Activated CD4-positive, alpha-beta T cell treated with anti-CD3 and anti-CD28 coated beads, Interleukin-10, Interleukin-2, amounts not matched to agents 100 ng/mL and 50 ng/mL, durations not matched to agents 16 hours and 8 hours (primary cell): ENCODE data around the gene GRK5.

Source experiments
- DNase-seq: peaks from one replicate; pipeline ENCODE4 v3.0.0-alpha.2; 2020

The GRK5 gene

DNA sequence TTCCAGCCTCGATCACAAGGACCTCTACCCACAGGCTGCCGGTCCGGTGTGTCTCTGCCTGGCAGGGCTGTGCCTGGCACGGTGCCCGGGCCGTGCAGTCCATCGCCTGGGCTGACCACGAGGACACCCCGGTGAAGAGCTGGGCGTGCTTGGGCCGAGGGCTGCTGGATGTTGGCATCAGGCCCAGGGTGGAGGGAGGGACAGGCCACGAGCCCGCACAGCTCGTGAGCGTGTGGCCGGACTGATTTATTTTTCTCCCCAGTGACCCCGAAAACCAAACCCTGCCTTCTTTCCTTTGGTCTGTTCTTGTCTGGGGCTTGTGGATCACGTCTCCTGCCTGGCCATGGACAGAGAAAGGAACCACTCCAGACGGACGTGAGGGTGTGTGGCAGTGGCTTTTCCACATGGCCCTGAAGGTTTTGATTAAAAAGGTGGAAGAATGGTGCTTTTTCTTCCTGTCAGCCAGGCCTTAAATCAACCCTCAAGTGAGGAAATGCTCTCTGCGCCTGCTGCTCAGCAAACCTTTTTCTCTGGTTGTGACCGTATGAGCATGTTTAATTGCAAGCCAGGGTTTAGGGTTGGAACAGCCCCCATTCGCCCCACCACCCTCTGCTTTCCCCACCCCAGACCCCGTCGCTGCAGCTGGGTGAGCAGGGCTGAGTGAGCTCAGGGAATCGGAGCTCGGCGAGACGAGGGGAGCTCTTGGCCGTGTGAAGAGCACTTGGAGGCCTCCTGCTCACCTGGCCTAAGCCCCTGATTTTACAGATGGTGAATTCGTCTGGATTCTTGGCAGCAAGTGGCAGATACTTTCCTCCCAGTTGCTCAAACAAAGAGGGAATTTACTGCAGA, 205.1 kb downstream of the GRK5 start:
- no peak for DNase-seq

DNA sequence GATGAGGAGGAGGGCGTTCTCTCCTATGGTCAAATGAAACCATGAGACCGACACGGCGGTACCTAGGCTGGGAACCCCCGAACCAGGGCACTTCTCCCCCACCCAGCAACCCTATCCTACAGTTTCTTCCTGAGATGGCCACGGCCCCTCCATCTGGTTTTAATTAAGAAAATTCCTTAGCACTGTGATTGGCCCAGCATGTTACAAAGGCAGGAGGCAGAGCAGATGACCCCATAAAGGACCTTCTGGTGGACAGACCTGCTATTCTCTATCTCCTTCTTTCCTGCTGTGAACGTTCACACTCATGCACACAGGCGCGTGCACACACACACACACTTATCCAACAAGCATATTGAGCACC, 205.7 kb downstream of the GRK5 start:
- DNase-seq: no peak

DNA sequence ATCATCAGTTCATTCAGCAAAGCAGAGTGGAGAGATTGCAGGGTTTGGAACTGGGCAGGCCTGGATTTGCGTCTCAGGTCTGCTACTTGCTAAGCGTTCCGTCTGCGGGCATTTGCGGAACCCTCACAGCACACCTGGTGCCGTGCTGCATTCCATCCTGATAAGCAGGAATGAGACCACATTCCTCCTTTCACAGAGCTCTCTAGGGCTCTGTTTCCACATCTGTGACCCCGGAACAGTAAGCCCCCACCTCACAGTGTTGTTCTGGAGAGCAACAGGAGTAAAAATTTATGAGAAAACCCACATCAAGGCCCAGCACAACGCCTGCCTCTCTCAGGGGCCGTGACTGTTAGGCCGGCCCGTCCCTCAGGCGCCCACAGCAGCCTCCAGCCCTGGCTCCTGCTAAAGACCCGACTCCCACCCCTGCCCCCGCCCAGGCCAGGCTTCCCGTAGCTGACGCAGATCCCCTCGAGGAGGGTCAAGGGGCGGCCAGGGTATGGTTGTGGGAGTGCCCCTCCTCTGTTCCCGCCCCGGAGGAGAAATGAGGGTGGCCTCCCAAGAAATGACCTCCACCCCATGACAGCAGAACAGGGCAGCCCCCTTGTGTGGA, 206.2 kb downstream of the GRK5 start:
- no peak for DNase-seq

DNA sequence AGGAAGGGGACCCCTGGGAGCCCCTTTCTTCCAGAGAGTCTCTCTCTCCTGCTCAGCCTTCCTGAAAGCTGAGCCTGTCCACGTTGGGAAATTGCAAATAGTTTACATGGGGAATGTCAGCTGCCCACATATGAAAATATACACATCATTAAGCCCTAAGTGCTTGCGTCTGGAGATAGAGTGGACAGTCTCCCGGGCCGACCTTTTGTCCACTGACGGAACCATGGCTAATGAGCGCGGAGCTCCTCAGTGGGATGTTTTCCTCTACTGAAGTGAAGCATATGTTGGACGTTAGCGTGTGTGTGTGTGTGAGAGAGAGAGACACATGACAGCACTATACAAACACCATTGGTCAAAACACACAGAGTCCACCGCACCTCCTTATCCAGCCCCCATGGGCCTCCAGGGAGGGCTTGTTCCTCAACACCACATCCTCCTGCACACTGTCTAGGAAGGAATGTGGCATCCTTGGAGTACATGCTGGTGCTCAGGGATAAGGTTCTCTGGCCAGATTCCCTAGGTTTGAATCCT, 206.8 kb downstream of the GRK5 start:
- no peak for DNase-seq

DNA sequence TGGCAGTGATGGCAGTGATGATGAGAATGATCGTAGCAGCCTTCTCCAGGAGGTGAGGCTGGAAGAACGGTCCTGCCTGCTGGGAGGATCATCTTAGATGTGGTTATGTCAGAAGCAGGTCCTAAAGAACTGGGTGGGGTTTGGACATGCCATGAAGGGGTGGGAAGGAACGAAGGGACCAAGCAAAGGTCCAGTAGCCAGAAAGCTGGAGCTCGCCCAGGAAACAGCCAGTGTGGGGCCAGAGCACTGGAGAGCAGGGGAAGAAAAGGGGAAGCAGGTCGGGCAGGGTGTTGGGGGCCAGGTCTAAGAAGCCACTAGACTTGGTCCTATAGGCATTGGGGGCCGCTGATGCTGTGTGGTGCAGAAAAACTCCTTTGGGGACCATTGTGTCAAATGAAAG, 207.8 kb downstream of the GRK5 start:
- no peak for DNase-seq

DNA sequence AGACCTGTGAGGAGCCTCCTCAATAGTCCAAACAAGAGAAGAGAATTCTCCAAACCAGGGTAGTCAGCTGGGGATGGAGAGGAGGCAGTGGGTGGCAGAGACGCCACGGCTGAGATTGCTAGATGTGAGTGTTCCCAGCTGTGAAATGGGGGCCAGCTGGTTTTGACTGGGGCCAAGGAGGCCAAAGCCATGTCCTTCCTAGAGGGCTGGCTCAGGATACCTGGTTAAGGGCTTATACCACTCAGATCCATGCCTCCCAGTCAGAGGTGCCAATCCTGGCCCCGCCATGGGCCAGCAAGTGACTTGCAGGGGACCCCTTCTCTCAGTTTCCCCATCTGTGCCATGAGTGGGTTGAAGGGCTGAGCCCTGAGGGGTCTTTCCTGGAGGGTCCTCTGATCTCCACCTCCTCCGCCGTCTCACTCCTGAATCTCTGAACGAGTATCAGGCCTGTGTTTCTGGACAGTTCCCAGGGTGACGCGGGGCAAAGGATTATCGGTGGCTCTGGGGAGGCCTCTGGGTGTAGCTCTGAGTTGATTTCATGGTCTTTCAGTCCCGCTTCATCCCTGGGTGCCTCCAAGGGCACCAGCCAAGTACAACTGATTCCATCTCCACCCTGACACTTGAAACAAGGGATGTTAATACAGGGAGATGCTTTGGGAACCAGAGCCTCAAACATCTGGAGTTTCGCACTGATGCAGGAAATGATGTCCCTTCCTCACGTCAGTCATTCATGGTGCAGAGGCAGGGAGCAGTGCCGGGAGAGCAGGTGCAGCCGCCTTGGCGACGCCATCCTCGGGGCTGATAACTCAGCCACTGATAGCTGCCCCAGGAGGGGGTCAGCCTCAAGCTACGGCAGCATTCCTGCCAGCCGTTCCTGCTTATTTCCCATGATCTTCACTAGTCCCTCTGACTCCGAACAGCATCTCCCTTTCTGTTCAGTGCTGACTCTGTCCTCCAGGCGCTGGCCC, 208.4 kb downstream of the GRK5 start:
- DNase-seq: no peak

DNA sequence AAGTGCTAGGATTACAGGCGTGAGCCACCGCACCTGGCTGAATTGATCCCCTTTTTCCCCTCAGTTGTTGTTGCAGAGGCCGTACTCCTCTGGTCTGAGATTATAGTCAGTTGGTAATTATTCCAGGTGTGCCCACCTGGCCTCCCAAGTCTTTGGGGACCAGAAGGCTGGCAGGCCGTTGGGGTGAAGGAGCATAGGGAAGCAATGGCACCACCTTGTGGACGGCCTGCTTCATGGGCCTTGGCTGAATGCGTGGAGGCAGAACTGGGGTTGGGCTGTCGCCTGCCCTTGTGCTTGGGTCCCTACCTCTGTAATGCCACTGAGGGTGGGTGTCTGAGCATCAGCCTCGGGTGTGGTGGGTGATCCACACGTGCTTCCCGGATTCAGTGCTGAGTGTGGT, 209.5 kb downstream of the GRK5 start:
- DNase-seq: peak; percentile 70

DNA sequence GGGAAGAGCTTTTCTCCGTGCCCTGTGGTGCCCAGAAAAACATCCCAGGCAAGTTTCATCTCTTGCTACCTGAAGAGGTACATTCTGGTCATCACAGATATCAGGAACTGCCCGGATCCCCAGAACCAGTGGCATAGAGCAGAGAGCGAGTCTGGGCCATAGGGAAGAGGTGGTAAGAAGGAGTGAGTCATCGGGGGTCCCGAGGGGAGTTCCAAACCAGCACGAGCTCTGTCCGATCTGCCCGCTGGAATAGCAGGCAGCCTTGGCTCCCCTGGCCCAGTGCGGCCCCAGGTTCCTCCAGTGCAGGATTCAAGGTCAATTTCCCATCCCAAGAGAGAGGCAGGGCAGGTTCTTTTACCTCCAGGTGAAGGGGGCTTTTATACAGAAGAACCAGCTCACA, 210.5 kb downstream of the GRK5 start:
- no peak for DNase-seq

DNA sequence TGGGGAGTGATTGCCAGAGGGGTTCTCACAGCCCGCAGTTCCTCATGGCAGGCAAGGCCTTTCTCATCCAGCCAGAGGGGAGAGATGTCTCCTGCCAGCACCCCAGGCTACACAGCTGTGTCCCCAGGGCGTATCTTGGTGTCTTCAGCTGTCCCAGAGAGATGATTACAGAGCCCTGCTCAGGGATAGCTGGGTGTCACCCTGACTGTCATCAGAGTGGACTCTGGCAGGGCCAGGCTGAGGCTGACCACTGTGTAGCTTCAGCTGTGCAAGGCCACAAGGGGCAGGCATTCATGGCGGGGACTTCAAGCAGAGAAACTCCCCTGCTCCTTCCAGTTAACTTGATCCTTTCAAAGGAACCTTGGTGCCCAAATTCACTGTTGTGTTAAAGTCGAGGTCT, 211.0 kb downstream of the GRK5 start:
- no peak for DNase-seq

DNA sequence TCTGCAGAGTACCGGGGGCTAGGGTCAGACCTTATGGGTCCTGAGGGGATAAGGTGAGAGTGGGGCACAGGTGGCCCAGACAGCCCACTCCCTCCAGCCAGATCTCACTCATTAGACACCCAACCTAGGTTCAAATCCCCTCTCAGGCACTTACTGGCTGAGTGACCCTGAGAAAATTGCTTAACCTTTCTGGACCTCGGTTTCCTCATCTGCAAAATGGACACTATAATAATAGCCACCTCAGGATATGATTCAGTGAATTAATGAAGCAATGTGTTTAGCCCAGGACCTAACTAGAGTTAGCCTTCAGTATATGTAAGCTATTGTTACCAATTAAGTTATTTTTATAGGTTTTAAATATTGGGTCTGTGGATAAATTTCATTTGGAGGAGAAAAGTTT, 212.6 kb downstream of the GRK5 start:
- no peak for DNase-seq

DNA sequence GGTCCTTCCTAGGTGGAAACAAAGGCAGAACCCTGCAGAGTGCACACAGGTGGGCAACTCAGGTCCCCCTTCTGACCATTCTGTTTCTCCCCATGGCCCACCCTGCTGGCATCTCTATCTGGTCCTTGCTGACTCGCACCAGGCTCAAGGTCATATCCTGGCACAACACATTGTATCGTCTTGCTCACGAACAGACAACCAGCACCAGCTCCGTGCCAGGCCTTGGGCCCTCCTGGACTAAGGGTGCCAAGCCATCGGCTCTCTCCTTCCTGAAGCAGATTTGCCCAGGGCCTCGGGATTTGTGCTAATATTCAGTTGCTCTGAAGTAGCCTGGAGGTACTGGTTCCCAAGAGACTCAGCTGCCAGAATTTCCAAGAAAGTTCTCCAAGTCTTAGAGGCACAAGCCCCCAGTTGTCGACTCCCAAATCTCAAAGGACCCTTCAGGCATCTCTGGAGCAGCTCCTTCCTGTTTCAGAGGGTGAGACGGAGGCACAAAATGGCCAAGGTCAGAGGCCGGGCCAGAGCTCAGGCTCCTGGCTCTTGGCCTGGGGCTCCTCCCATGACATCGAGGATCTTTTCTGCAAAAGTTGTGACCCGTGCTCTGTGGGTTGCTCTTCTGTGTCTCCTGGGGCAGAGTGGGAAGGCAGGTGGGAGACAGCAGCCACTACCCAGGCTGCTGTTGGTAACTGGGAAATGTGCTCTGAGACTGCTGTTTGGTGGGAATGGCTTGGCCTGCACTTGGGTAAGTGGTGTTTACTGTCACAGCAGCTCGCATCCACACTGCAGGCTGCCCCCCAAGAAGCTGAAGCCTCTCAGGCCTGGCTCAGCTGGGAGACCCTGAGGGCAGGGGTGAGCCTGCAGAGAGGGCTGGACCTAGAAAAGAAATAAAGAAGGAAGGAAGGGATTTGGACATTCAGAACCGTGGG, 213.8 kb downstream of the GRK5 start:
- DNase-seq: no peak

DNA sequence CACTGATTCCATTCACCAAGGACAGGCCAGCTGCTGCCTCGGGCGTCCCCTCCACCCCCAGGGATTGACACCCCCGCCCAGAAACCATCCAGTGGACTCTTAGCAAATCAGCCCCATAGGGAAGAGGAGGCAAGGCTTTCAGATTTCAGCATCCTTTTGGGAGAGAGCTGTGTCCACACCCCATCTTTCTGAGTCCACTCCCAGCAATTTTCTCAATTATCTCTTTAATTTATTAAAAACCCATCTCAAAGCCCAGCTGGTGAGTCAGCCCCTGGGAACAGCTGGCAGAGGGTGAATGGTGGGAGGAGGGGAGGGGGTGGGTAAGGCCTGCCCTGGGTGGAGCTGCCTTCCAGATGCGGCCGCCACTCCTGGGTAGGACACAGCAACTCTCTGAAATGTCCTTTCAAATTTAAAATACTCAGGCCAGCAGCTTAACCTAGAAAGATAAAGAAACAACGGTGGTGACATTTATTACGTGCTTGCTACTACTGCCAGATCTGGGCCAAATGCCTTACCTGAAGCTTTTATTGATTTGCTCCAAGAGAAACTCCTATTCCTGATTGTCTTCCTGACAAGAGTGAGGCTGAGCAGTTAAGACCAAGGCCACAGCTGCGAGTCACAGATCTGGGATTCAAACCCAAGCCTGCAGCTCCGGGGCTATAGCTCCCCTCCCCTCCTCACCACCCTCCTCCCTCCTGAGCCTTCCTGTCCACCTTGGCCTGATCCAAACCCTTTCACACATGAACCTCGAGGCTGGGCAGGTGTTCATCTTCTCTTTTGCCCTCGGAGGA, 214.7 kb downstream of the GRK5 start:
- no peak for DNase-seq

DNA sequence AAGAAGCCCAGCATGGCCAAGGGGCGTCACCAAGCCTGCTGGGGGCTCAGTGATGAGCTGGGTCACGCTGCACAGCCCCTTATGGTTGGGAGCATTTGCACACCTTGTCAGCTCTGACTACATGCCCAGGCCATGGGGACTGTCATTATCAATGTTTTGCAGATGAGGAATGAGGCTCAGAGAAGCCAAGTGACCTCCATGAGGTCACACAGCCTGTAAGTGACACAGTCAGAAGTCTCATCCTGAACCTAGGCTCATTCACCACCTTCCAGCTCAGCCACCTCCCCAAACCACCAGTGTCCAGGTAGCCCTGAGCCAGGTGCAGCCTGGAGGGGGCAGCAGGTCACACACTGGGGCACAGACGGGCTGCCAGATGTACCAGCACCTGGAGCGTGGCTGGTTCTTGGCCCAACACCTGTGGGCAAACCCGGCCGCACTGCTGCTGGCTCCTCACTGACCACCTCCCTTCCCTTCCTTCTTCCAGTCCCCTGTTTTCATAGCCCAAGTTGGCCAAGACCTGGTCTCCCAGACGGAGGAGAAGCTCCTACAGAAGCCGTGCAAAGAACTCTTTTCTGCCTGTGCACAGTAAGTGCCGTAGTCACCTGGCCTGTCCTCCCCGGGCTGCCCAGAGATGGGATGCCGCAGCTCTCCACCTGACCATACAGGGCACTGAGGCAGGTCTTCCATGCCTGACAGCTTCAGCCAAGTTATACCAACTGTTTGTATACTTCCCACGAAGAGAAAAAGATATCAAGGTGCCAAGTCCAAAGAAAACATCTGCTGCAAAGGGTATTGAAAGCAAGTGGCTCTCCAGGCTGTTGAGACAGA, 215.5 kb downstream of the GRK5 start:
- DNase-seq: no peak

DNA sequence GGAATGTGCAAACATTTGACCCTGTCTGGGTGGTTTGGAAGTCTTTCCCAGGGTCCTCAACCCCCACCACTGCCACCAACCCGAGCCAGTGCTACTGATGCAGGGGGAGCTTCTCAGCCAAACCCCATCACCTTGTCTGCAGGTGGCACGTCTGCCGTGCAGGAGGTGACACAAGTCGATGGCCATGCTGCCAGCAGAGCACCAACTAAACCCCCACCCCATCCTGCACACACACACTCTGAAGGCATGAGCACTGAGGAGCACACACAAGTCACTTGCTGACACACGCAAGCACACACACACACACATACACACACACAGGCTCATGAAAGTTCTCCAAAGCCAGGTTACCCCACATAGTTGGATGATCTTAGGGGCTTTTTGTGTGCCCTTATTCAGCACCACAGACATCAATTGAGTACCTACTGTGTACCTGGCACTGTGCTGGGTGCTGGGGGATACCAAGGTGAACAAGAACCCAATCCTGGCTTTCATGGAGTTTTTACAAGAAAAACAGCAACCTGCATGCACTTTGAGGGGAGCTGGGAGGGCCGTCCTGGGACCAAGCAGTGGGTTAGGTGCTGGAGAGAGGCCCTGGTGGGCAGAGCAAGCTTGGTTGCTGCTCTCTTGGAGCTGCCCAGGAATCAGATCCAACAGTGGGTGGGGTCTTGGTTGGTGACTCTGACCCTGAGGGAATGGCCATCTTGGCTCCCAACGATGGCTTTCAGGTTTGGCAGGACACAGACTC, 216.3 kb downstream of the GRK5 start:
- DNase-seq: no peak

DNA sequence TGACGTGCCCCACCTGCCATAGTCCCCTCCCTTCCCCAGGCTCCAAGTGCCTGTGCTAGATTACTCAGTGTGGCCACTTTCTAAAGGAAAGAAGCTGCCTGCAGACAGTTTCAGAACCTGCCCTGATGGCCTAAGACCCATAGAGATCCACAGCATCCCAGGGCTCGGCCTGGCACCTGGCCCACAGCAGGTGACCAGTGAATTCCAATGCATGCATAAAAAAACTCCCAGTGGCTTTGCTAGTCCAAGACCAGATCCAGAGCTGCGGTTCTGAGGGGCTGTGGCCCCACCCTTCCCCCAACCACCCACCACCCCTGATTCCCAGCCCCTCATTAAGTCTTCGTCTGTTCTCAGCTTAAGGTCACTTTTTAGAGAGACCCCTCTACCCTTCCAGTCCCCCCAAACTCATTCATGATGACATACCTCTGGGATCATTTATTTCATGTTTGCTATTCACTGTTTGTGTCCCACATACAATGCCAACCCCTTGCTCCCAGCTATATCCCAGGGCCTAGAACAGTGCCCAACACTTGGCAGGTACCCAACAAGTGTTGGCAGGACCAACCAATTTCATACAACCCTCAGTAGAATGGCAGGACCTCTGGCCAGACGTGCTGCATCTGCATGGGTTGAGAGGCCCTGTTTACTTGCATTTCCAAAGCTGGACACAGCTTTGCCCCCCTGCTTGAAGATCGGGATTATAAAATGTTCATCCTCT, 217.0 kb downstream of the GRK5 start:
- no peak for DNase-seq

DNA sequence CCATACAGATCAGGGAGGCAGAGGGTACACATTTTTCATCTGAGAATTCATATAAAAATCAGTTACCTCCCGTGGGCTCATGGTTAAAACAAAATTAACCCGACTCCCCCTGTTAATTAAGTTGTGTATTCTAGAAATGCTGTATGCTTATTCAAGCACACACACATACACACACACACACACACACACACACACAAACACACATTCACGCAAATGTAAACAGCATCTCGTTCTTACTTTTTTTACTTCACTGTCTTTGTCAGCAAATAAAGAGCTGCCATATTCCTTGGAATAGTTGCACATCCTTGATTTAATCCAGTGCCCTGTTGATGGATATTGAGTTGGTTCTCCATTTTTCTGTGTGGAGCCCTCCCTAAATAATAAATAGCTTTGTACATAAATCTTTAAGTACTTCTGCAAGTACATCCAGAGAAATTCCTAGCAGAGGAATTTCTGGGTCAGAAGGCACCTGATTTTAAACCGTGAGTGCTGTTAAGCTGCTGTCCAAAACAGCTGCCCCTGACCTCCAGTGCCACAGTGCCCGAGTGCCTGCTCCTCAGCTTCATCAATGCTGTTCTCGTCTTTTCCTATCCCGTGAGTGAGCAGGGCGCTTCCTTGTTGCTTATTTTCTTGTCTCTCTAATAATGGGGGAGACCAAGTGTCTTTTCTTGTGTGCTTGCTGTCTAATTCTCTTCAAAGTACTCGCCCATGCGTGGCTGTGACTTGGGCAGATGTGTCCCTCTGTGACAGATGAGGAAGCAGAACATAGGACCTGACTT, 217.9 kb downstream of the GRK5 start:
- DNase-seq: no peak

DNA sequence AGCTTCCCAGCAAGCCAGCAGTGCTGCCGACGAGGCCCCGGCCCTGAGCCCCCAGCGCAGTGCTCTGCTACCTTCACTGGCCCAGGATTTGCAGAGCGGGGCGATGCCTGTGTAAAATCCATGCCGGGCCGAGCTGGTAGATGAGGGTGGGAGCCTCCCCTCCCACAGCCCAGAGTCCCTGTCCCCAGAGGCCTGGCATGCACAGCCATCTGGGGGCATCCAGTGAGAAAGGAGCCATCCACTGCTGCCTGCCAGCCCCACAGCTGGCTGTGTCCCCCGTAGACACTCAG, 218.5 kb downstream of the GRK5 start:
- no peak for DNase-seq

DNA sequence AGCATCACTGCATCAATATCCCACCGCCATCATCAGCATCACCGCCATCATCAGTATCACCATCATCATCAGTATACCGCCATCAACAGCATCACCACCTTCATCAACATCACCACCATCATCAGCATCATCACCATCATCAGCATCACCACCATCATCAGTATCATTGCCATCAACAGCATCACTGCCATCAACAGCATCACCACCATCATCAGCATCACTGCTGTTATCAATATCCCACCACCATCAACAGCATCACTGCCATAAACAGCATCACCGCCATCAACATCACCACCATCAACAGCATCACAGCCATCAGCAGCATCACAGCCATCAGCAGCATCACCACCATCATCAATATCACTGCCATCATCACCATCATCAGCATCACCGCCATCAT, 219.3 kb downstream of the GRK5 start:
- DNase-seq: no peak
